Tibial artery (tissue), 4 donors: ENCODE measurements around the gene NHSL2.

Experiments
- DNase-seq, 2 donors: peaks; one replicate each; pipeline ENCODE4 v3.0.0-alpha.2; 2019
- H3K27ac ChIP-seq, 2 donors: fragments of 200-600 bp; sonication (generic) in 1 of 2; 1 replicate in 1 of 2; 2 replicates in 1 of 2; pipeline ENCODE4 v1.5.1; 2018 to 2019; ENCODE audit warnings: mild to moderate bottlenecking in 1 of 2
- H3K27me3 ChIP-seq, 2 donors: fragments of 200-600 bp; sonication (generic) in 1 of 2; one replicate each; pipeline versions ENCODE4 v1.5.1 to v1.6.0; 2016 to 2019
- H3K36me3 ChIP-seq, 3 donors: fragments of 200-600 bp; sonication (generic) in 2 of 3; one replicate each; pipeline ENCODE4 v1.5.1; 2016 to 2019; ENCODE audit warnings: mild to moderate bottlenecking in 2 of 3
- H3K4me1 ChIP-seq, 4 donors: fragments of 200-600 bp; sonication (generic) in 2 of 4; 1 replicate in 3 of 4; 2 replicates in 1 of 4; pipeline ENCODE4 v1.5.1; 2016 to 2019
- H3K4me3 ChIP-seq, 2 donors: fragments of 200-600 bp; sonication (generic) in 1 of 2; 1 replicate in 1 of 2; 2 replicates in 1 of 2; pipeline ENCODE4 v1.5.1; 2018 to 2019; ENCODE audit warnings: mild to moderate bottlenecking in 2 of 2
- H3K9me3 ChIP-seq, 3 donors: fragments of 200-600 bp; sonication (generic) in 1 of 3; one replicate each; pipeline ENCODE4 v1.5.1; 2016 to 2019
- intact Hi-C: fragments of 100-400 bp; cut with DNase I; formaldehyde crosslinking; loops from one replicate; pipeline ENCODE4 v1.15.0; 2023; ENCODE audit warnings: low total_unique reads
- TF ChIP-seq, protein P1 (sequence below), 2 experiments: fragments of 200-600 bp in 1 of 2; fragments of 450-650 bp in 1 of 2; IDR thresholded peaks; one replicate each; pipeline ENCODE4 v1.5.1; 2017 to 2019; ENCODE audit warnings: antibody characterized with exemption in 2 of 2, mild to moderate bottlenecking in 1 of 2, moderate library complexity in 1 of 2

Gene NHSL2

DNA sequence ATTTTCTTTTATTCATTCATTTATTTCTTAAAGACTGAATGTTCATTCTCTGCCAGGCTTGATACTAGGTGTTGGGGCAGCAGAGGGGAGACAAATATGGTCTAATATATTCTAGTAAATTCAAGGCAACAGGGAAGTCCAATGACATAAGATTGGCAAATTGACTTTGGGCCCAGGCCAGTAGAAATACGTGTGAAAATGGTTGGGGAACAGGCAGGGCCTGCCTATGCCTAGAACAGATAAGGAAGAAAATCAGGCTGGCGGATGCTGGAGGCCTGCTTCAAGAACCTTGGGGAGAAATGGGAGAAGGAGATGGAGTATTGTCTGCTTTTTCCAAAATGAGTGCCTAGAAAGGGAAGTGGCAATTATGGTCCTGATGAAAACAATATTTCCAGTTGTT is 112.4 kb downstream of the NHSL2 start:
- intact Hi-C loops = no loop called here
- no peaks in the 10 kb centered on the region for H3K27me3 ChIP-seq
- TF ChIP-seq, protein P1, sequence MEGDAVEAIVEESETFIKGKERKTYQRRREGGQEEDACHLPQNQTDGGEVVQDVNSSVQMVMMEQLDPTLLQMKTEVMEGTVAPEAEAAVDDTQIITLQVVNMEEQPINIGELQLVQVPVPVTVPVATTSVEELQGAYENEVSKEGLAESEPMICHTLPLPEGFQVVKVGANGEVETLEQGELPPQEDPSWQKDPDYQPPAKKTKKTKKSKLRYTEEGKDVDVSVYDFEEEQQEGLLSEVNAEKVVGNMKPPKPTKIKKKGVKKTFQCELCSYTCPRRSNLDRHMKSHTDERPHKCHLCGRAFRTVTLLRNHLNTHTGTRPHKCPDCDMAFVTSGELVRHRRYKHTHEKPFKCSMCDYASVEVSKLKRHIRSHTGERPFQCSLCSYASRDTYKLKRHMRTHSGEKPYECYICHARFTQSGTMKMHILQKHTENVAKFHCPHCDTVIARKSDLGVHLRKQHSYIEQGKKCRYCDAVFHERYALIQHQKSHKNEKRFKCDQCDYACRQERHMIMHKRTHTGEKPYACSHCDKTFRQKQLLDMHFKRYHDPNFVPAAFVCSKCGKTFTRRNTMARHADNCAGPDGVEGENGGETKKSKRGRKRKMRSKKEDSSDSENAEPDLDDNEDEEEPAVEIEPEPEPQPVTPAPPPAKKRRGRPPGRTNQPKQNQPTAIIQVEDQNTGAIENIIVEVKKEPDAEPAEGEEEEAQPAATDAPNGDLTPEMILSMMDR (IDR thresholded peaks at IDR 0.05) = no peak
- no peaks in the 10 kb centered on the region for H3K36me3 ChIP-seq
- H3K27ac ChIP-seq = no peak overlapping the region
- H3K4me3 ChIP-seq = no peak overlapping the region
- H3K9me3 ChIP-seq = no peaks in the 10 kb centered on the region
- H3K4me1 ChIP-seq = peaks cover 0 to 17% (median 8%) of the 10 kb centered on the region in 4 donors
- DNase-seq = no peak

DNA sequence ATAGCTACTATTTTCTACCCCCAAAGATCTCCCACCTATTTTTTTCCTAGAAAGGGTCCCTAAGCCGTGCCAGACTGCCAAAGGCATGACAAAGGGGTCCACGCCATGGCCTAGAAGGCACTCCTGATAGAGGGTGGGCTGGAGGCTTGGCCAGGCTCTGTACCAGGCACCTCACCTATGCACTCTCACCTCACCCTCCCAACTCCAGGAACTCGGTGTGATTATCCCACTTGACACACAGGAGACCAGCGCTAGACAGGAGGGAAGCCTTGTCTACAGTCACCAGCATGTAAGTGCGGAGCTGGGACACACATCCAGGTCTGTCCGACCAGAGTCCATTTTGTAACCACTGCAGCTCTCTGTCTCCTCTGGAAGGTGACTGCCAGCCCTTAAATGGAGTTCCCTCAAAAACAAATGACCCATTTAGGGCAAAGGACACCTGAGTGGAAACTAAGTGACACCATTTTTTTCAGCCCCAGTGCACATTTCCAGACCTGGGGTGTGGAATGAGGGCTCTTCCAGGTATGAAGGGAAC is 114.7 kb downstream of the NHSL2 start:
- H3K4me1 ChIP-seq = peaks cover 0 to 31% (median 10%) of the 10 kb centered on the region in 4 donors
- TF ChIP-seq, protein P1 (IDR thresholded peaks at IDR 0.05) = no peak
- intact Hi-C loops = no loop called here
- DNase-seq = no peak
- H3K4me3 ChIP-seq = no peak overlapping the region
- no peaks in the 10 kb centered on the region for H3K36me3 ChIP-seq
- H3K27me3 ChIP-seq = no peaks in the 10 kb centered on the region
- H3K27ac ChIP-seq = no peak overlapping the region
- H3K9me3 ChIP-seq = no peaks in the 10 kb centered on the region

DNA sequence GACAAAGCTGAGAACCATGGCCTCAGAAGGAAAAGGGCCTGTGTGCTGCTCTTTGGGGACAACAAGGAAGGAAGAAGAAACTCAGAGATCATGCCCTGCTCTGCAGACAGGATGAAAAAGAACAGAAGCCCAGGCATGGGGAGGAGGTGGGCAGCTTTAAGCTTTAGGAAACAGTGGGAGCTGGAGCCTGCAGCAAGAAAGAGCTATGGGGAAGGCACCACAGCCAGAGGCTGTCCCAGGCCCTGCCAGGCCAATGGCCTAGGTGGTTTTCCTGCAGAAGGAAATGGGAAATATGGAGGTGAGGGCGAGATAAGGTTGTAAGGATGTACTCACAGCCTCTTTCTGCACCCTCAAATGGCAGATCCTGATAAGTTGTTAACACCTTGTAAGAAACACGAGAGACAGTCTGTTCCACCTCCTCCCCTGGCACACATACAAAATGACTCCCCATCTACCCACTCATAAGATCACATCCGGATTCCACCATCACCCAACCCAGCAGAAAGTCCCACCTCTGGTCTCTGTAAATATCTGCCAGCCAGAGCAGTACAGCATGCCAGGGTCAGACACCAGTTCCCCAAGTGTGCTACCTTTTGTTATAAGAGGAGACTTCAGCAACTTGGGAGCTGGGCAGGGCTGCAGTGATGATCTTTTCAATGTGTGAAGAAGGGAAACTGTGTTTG is 115.8 kb downstream of the NHSL2 start:
- TF ChIP-seq, protein P1 (IDR thresholded peaks at IDR 0.05) = no peak
- intact Hi-C loops = no loop called here

DNA sequence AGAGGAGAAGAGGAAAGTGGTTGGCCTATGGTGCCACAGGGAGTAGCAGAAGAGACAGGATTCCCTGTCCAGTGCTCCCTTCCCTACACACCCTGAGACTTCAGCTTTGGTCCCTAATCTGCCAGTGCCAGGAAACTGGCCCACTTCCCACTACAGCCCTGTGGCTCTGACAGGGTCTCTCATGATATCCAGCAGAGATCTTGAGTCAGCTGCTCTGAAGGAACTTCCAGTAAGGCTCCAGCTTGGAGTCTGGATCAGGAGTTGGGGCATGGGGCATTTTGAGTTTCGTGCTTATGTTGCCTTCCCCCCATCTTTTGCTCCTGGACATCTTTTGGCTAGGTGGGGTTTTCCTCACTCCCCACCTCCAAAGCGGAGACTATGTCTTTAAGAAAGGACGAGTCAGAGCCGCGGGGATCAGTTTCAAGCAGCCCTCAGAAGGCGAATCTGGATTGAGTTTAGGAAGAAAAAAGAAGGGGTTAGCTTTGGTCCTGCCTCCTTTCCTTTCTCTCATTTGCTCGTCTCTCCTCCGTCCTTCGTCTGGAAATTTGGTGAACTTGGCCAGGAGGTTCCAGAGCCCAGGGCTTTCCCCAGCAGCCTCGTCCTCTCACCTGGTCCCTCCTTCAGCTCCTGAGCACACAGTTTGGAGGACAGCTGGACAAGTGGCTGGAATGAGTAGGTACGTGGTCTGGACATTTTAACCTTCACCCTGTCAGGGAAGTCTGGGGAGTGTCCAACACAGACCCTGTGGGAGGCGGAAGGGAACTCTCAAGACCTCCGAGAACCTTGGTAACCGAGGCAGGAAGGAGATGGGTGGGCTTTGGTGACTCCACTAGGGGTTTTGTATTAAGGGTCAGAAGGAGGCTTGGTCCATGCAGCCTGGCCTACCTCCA is 116.6 kb downstream of the NHSL2 start:
- peak overlapping the region; percentile 41 to 45 for H3K4me3 ChIP-seq

More for the DNA sequence above, 115.8 kb downstream of the NHSL2 start:
- no peak for DNase-seq
- Histone ChIP-seq H3K4me3 (no peak overlapping the region), H3K36me3 (no peaks in the 10 kb centered on the region), H3K4me1 (peaks cover 0 to 41% (median 10%) of the 10 kb centered on the region in 4 donors), H3K9me3 (no peaks in the 10 kb centered on the region), H3K27ac (peak overlapping the region; percentile 54 to 75), H3K27me3 (no peaks in the 10 kb centered on the region)

DNA sequence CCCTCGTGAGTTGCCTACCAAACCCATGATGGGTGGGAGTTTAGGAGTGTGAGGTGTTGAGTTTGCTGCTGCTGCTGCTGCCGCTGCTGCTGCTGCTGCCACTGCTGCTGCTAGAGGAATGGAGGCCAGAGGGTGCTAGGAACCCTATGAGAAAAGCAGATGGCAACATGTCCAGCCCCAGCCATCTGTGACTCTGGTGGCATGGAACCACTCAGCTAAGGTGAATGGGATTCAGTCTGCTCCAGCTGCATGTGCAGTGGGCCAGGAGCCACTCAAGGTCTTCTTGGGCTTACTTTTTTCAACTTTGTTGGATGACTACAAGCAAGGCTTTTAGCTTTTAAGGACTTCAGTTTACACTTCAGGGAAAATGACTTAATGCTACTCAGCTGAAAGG is 117.3 kb downstream of the NHSL2 start:
- Histone ChIP-seq H3K27ac (peak overlapping the region; percentile 54 to 75), H3K36me3 (no peaks in the 10 kb centered on the region), H3K9me3 (peaks cover 0 to under 1% (median 0%) of the 10 kb centered on the region in 3 donors), H3K4me1 (peaks cover 0 to 41% (median 10%) of the 10 kb centered on the region in 4 donors), H3K4me3 (peak overlapping the region; percentile 41 to 45), H3K27me3 (no peaks in the 10 kb centered on the region)
- TF ChIP-seq, protein P1 (IDR thresholded peaks at IDR 0.05) = no peak
- intact Hi-C loops = no loop called here
- no peak for DNase-seq

More for the DNA sequence above, 116.6 kb downstream of the NHSL2 start:
- intact Hi-C loops = no loop called here
- Histone ChIP-seq H3K4me1 (peaks cover 0 to 41% (median 10%) of the 10 kb centered on the region in 4 donors), H3K27me3 (no peaks in the 10 kb centered on the region), H3K36me3 (no peaks in the 10 kb centered on the region), H3K27ac (peak overlapping the region; percentile 54 to 75), H3K9me3 (no peaks in the 10 kb centered on the region)
- no peak for DNase-seq
- TF ChIP-seq, protein P1 (IDR thresholded peaks at IDR 0.05) = no peak
